Hepatic stellate cell (primary cell): ENCODE measurements around the gene PLEKHB1.
"Not testable (repeated sequence)": the region's sequence is repeated elsewhere in the genome, so short reads cannot be mapped to it uniquely, and the experiment has no call there.

Experiments used
- DNase-seq: peaks from one replicate; pipeline ENCODE4 v3.0.0; 2011; ENCODE audit warnings: low spot score

Gene PLEKHB1

GRCh38 chr11:73676552-73676951 is 30.2 kb downstream of the PLEKHB1 start:
- not testable (repeated sequence) for DNase-seq

GRCh38 chr11:73680687-73681086 is 34.3 kb downstream of the PLEKHB1 start:
- DNase-seq: no peak

GRCh38 chr11:73693899-73694525 is 47.6 kb downstream of the PLEKHB1 start:
- DNase-seq: no peak

GRCh38 chr11:73705053-73705452 is 58.7 kb downstream of the PLEKHB1 start:
- DNase-seq: no peak

GRCh38 chr11:73710964-73711363 is 64.6 kb downstream of the PLEKHB1 start:
- DNase-seq: no peak
